H1 (cell line): ENCODE measurements around the gene BHLHE23. TPM values are rescaled to one million over a fixed set of nuclear protein-coding genes. Genes with fewer than 3 reads are reported as not detected.

Experiments used
- CTCF ChIA-PET: fragments of 300-600 bp; sonication (Branson Sonifier 250); formaldehyde crosslinking; loops from one replicate; lab custom pipeline; 2021; ENCODE audit not compliant: partially characterized antibody; lab: Charles Lee
- POLR2A ChIA-PET: fragments of 300-600 bp; sonication (Branson Sonifier 250); formaldehyde crosslinking; loops from one replicate; lab custom pipeline; 2021; ENCODE audit warnings: inconsistent platforms; ENCODE audit not compliant: partially characterized antibody; lab: Charles Lee
- DNase-seq, 2 experiments: peaks; one replicate each; pipeline versions ENCODE4 v3.0.0 to v3.0.0-alpha.2; 2010 to 2022; ENCODE audit warnings: low spot score in 2 of 2, low read depth in 1 of 2, mixed read lengths in 1 of 2
- FAIRE-seq: peaks from 2 replicates; lab custom pipeline; 2011; peaks lifted over from hg19 to GRCh38; lab: Jason Lieb, UNC
- H2AFZ ChIP-seq: 2 replicates; pipeline ENCODE4 v1.8.1; 2012; ENCODE audit warnings: low read length, inconsistent platforms
- H2AK5ac ChIP-seq: 2 replicates; pipeline ENCODE4 v1.6.1; 2013; ENCODE audit warnings: low read depth, low read length
- H2BK120ac ChIP-seq: replicated peaks from 2 replicates; pipeline ENCODE3; 2013; ENCODE audit warnings: low read depth, low read length, inconsistent platforms
- H2BK12ac ChIP-seq: 2 replicates; pipeline ENCODE4 v1.6.1; 2013; ENCODE audit warnings: low read depth, low read length
- H2BK15ac ChIP-seq: 2 replicates; pipeline ENCODE4 v1.6.1; 2013; ENCODE audit warnings: low read length
- H2BK20ac ChIP-seq: 2 replicates; pipeline ENCODE4 v1.6.1; 2013; ENCODE audit warnings: low read length
- H2BK5ac ChIP-seq: 2 replicates; pipeline ENCODE4 v1.6.1; 2013; ENCODE audit warnings: low read depth, low read length
- H3K14ac ChIP-seq: 2 replicates; pipeline ENCODE4 v1.6.1; 2013; ENCODE audit warnings: inconsistent platforms; ENCODE audit not compliant: insufficient read length
- H3K18ac ChIP-seq: 2 replicates; pipeline ENCODE4 v1.6.1; 2013; ENCODE audit warnings: low read length; ENCODE audit errors: extremely low read depth
- H3K23ac ChIP-seq: 2 replicates; pipeline ENCODE4 v1.6.1; 2013; ENCODE audit warnings: inconsistent platforms; ENCODE audit not compliant: insufficient read length
- H3K23me2 ChIP-seq: 2 replicates; pipeline ENCODE4 v1.6.1; 2013; ENCODE audit warnings: low read depth, low read length
- H3K27ac ChIP-seq: 2 replicates; pipeline ENCODE4 v1.6.1; 2011; ENCODE audit warnings: low read depth, low read length, inconsistent platforms
- H3K27me3 ChIP-seq, 4 experiments: replicated peaks in 1 of 4; 1 replicate in 1 of 4; 2 replicates in 3 of 4; pipeline versions ENCODE4 v1.6.1 to v1.8.1; 2011 to 2013; ENCODE audit warnings: low read length in 3 of 4, mild to moderate bottlenecking in 3 of 4, inconsistent platforms in 2 of 4, mixed read lengths in 2 of 4, moderate library complexity in 1 of 4; ENCODE audit not compliant: control insufficient read depth in 3 of 4, insufficient read depth in 3 of 4; ENCODE audit errors: extremely low read depth in 1 of 4
- H3K36me3 ChIP-seq, 4 experiments: 2 replicates each; pipeline versions ENCODE4 v1.6.1 to v1.8.1; 2011 to 2013; ENCODE audit warnings: mild to moderate bottlenecking in 4 of 4, low read length in 3 of 4, moderate library complexity in 2 of 4, control low read depth in 1 of 4, inconsistent platforms in 1 of 4; ENCODE audit not compliant: insufficient read depth in 4 of 4, control insufficient read depth in 2 of 4
- H3K4ac ChIP-seq: replicated peaks from 2 replicates; pipeline ENCODE3; 2013; ENCODE audit warnings: low read length, low read depth, mixed read lengths, inconsistent platforms; ENCODE audit not compliant: insufficient read length
- H3K4me1 ChIP-seq, 4 experiments: replicated peaks in 1 of 4; 1 replicate in 1 of 4; 2 replicates in 3 of 4; pipeline versions ENCODE4 v1.6.1 to v1.8.1; 2011 to 2013; ENCODE audit warnings: low read length in 3 of 4, inconsistent platforms in 2 of 4, mixed read lengths in 1 of 4; ENCODE audit not compliant: insufficient read depth in 4 of 4, control insufficient read depth in 3 of 4
- H3K4me2 ChIP-seq, 2 experiments: 2 replicates each; pipeline versions ENCODE4 v1.6.1 to v1.8.1; 2011 to 2013; ENCODE audit warnings: low read depth in 2 of 2, low read length in 2 of 2, control low read depth in 1 of 2, inconsistent platforms in 1 of 2, mild to moderate bottlenecking in 1 of 2; ENCODE audit not compliant: insufficient read depth in 1 of 2
- H3K4me3 ChIP-seq, 4 experiments: fragments of 200-600, 300-600 bp in 1 of 4; sonication (generic), shearing (Covaris generic), sonication (Bioruptor Twin) in 1 of 4; 2 replicates each; pipeline versions ENCODE4 v1.5.1 to v1.8.1; 2011 to 2016; ENCODE audit warnings: low read length in 4 of 4, low read depth in 3 of 4, control low read depth in 2 of 4, inconsistent platforms in 2 of 4, mild to moderate bottlenecking in 2 of 4, mixed read lengths in 1 of 4, moderate library complexity in 1 of 4; ENCODE audit not compliant: insufficient read depth in 2 of 4; ENCODE audit errors: extremely low read depth in 1 of 4
- H3K56ac ChIP-seq: replicated peaks from 2 replicates; pipeline ENCODE3; 2013; ENCODE audit warnings: low read depth, mild to moderate bottlenecking, mixed read lengths, low read length, inconsistent platforms; ENCODE audit not compliant: insufficient read length
- H3K79me1 ChIP-seq: 2 replicates; pipeline ENCODE4 v1.6.1; 2013; ENCODE audit warnings: low read depth, low read length, control low read depth
- H3K79me2 ChIP-seq, 2 experiments: 2 replicates each; pipeline versions ENCODE4 v1.6.1 to v1.8.1; 2012 to 2013; ENCODE audit warnings: low read length in 2 of 2, mild to moderate bottlenecking in 2 of 2, inconsistent platforms in 1 of 2; ENCODE audit not compliant: insufficient read depth in 2 of 2, control insufficient read depth in 1 of 2
- H3K9ac ChIP-seq, 4 experiments: replicated peaks in 1 of 4; 1 replicate in 1 of 4; 2 replicates in 3 of 4; pipeline versions ENCODE4 v1.6.1 to v1.8.1; 2011 to 2013; ENCODE audit warnings: low read depth in 3 of 4, low read length in 3 of 4, control low read depth in 2 of 4, mild to moderate bottlenecking in 2 of 4, moderate library complexity in 2 of 4, inconsistent platforms in 1 of 4; ENCODE audit errors: extremely low read depth in 1 of 4
- H3K9me3 ChIP-seq, 2 experiments: 2 replicates each; pipeline versions ENCODE4 v1.6.1 to v1.8.1; 2012 to 2013; ENCODE audit warnings: mild to moderate bottlenecking in 2 of 2, moderate library complexity in 2 of 2, control low read depth in 1 of 2, inconsistent platforms in 1 of 2, low read depth in 1 of 2, low read length in 1 of 2, mixed read lengths in 1 of 2; ENCODE audit not compliant: insufficient read depth in 2 of 2
- H4K20me1 ChIP-seq, 2 experiments: replicated peaks in 1 of 2; 2 replicates each; pipeline versions ENCODE3 to v1.8.1; 2011 to 2013; ENCODE audit warnings: inconsistent platforms in 2 of 2, low read length in 2 of 2, mild to moderate bottlenecking in 1 of 2; ENCODE audit not compliant: insufficient read depth in 2 of 2, control insufficient read depth in 1 of 2
- H4K5ac ChIP-seq: 2 replicates; pipeline ENCODE4 v1.6.1; 2013; ENCODE audit warnings: low read length, low read depth, mixed read lengths, inconsistent platforms; ENCODE audit not compliant: insufficient read length
- H4K8ac ChIP-seq: 2 replicates; pipeline ENCODE4 v1.8.0; 2013; ENCODE audit warnings: mild to moderate bottlenecking, moderate library complexity, low read length, inconsistent platforms; ENCODE audit not compliant: insufficient read depth; ENCODE audit errors: extremely low read depth
- H4K91ac ChIP-seq: replicated peaks from 2 replicates; pipeline ENCODE3; 2013; ENCODE audit warnings: low read length, mixed read lengths, inconsistent platforms; ENCODE audit not compliant: insufficient read length
- ATF2 ChIP-seq: IDR thresholded peaks from 2 replicates; pipeline ENCODE4 v1.6.1; 2012; ENCODE audit warnings: low read length, inconsistent platforms
- ATF3 ChIP-seq: IDR thresholded peaks from 2 replicates; pipeline ENCODE4 v1.6.1; 2011; ENCODE audit warnings: low read depth, mild to moderate bottlenecking, low read length; ENCODE audit not compliant: insufficient read depth
- BACH1 ChIP-seq: IDR thresholded peaks from 2 replicates; pipeline ENCODE4 v1.6.1; 2012; ENCODE audit warnings: low read length, improper control_type of control experiment
- CEBPB ChIP-seq: IDR thresholded peaks from 2 replicates; pipeline ENCODE4 v1.6.1; 2012; ENCODE audit warnings: low read depth, low read length
- E2F6 ChIP-seq: IDR thresholded peaks from 2 replicates; pipeline ENCODE4 v1.6.1; 2012; ENCODE audit warnings: inconsistent platforms
- FOSL1 ChIP-seq: IDR thresholded peaks from 2 replicates; pipeline ENCODE4 v1.6.1; 2011; ENCODE audit warnings: mild to moderate bottlenecking, low read depth, low read length, moderate library complexity; ENCODE audit not compliant: insufficient read depth
- MAFK ChIP-seq: IDR thresholded peaks from 2 replicates; pipeline ENCODE4 v1.6.1; 2012; ENCODE audit warnings: low read depth, mild to moderate bottlenecking, improper control_type of control experiment, low read length
- MAX ChIP-seq: IDR thresholded peaks from 2 replicates; pipeline ENCODE4 v1.6.1; 2012; ENCODE audit warnings: inconsistent platforms
- RNF2 ChIP-seq: fragments of 200-900, 300-1000 bp; sonication (generic); IDR thresholded peaks from 2 replicates; pipeline ENCODE4 v1.7.1; 2016; ENCODE audit warnings: borderline replicate concordance, low read depth, mild to moderate bottlenecking, antibody characterized with exemption, low read length; ENCODE audit not compliant: poor library complexity, severe bottlenecking; ENCODE audit errors: missing control alignments
- TAF7 ChIP-seq: optimal IDR thresholded peaks from 2 replicates; pipeline ENCODE3; 2011; ENCODE audit warnings: low read depth, mild to moderate bottlenecking, inconsistent platforms, low read length, moderate library complexity, borderline replicate concordance
- WGBS, 2 experiments: shearing (Covaris generic) in 1 of 2; methylation state at CpG; one replicate each; pipeline versions ENCODE4 v1.1.6 to v1.1.7; 2013 to 2015; ENCODE audit warnings: low lambda C conversion rate in 2 of 2, mixed read lengths in 2 of 2, inconsistent platforms in 1 of 2, low coverage in 1 of 2, missing lambda C conversion rate in 1 of 2; ENCODE audit not compliant: insufficient replicate concordance in 2 of 2, insufficient coverage in 1 of 2, insufficient read length in 1 of 2; ENCODE audit errors: extremely low coverage in 1 of 2, missing lambda C conversion rate in 1 of 2; 5-methylcytosine and 5-hydroxymethylcytosine counted together
- polyA plus RNA-seq, 7 experiments: library from polyadenylated mRNA; depleted of rRNA in 3 of 7; stranded (reverse) in 5 of 7; unstranded in 2 of 7; fragments of >200 nt in 5 of 7; fragments of 200-250 nt in 2 of 7; gene quantifications; 1 replicate in 5 of 7; 2 replicates in 1 of 7; 4 replicates in 1 of 7; pipeline versions ENCODE4 v1.2.1 to v1.2.3, GENCODE V29; 2011 to 2013; ENCODE audit warnings: missing spikeins in 2 of 7, mixed read lengths in 2 of 7
- total RNA-seq: library from RNA; stranded (reverse); fragmentation: NEBNext Ultra II Directional; extraction: Animal tissue kit (Norgen Biotek cat#: 25700); gene quantifications from 2 replicates; pipeline ENCODE4 v1.2.1, GENCODE V29; 2021

BHLHE23 gene
- total and polyA plus RNA-seq, 2 of the 8 experiments (the other 6 are each of a cell fraction or from before 2014, with no cell fraction given): 0.47 TPM; not detected in 1

GRCh38 chr20:62976886-62977285 lies 29.9 kb downstream of the BHLHE23 start:
- H2BK12ac ChIP-seq: peak overlapping the region; percentile 44; the same call in 1 of the 2 replicates
- TF ChIP-seq FOSL1 (no peak), E2F6 (no peak), RNF2 (no peak), ATF2 (no peak), MAFK (no peak), MAX (no peak), CEBPB (no peak), TAF7 (no peak), BACH1 (no peak), ATF3 (no peak)

More at GRCh38 chr20:62976886-62977285, 29.9 kb downstream of the BHLHE23 start:
- Histone ChIP-seq H3K36me3 (no peaks in the 10 kb centered on the region), H4K91ac (peak overlapping the region; percentile 80), H2BK5ac (no peak overlapping the region), H3K27ac (no peak overlapping the region), H3K14ac (no peak overlapping the region), H3K18ac (no peak overlapping the region), H3K9ac (no peak overlapping the region), H3K79me1 (no peaks in the 10 kb centered on the region), H3K9me3 (no peaks in the 10 kb centered on the region), H4K5ac (no peak overlapping the region), H2BK20ac (no peak overlapping the region), H2BK120ac (no peak overlapping the region), H2AK5ac (no peak overlapping the region), H3K79me2 (no peaks in the 10 kb centered on the region), H4K20me1 (peaks cover 0 to 7% of the 10 kb centered on the region in 2 experiments), H3K4me3 (no peak overlapping the region), H3K23me2 (peaks cover 7% of the 10 kb centered on the region; the same call in 1 of the 2 replicates), H3K27me3 (peaks cover 8 to 37% (median 21%) of the 10 kb centered on the region in 4 experiments), H3K56ac (no peak overlapping the region), H3K4me2 (no peak overlapping the region), H3K4ac (no peak overlapping the region), H3K4me1 (peaks cover 2 to 28% (median 20%) of the 10 kb centered on the region in 4 experiments), H4K8ac (no peak overlapping the region), H3K23ac (no peak overlapping the region), H2AFZ (no peak overlapping the region), H2BK15ac (0 out of 2 replicates have a peak overlapping the region, but pooled peaks have one; percentile 81)
- DNase-seq (no peak), FAIRE-seq (no peak)
- WGBS, 2 experiments: 85% methylated on average over 2 of the region's 16 CpGs; no CpG with 5 or more reads in 1 of the 2 experiments
- ChIA-PET POLR2A (interaction anchor here (0.7 to 2.4 kb wide), 4 partner anchors 13 to 1195 kb away, joined by 3 to 7 read pairs (median 4); partner anchors contain the start of gene GID8), CTCF (no interaction called here)
